Measurements from ENCODE around the gene GDE1. TPM values are rescaled to one million over a fixed set of nuclear protein-coding genes. Genes with fewer than 3 reads are reported as not detected.

Gene GDE1
- total and polyA plus RNA-seq, 2 of the 4 experiments (the other 2 are of a cell fraction) = 50.1 to 62.4 TPM

DNA sequence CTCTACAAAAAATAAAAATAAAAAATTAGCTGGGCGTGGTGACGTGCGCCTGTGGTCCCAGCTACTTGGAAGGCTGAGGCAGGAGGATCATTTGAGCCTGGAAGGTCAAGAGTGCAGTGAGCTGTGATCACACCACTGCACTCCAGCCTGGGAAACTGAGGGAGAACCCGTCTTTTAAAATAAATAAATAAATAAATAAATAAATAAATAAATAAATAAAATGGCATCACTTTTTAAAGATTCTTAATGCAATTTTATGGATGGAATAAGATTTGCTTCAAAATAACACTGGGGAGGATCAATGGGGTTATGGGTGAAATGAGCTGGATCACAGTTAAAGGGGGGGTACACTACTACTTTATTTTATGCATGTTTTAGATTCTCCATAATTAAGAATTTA lies 14.9 kb downstream of the GDE1 start:
- WGBS, 2 experiments (ENCODE audit: extremely low coverage in 2 of 2, insufficient read length in 1 of 2) = no CpG with 5 or more reads among the region's 4 CpGs
- Histone ChIP-seq H2AK9ac (replicated peaks; ENCODE audit: low read depth, low read length, poor library complexity) (no peak overlapping the region), H3K14ac (replicated peaks; ENCODE audit: low read depth, low read length) (no peak overlapping the region), H3K9me1 (ENCODE audit: insufficient read depth, low read length) (no peaks in the 10 kb centered on the region), H3K36me3 (ENCODE audit: control insufficient read depth, insufficient read depth, low read length) (peaks cover 33% of the 10 kb centered on the region), H3K4me3 (ENCODE audit: insufficient read depth, low read depth, low read length) (no peak overlapping the region), H3K4me1 (ENCODE audit: control insufficient read depth, insufficient read depth, low read length) (no peaks in the 10 kb centered on the region), H2AFZ (replicated peaks; ENCODE audit: low read length, poor library complexity) (no peak overlapping the region), H4K91ac (ENCODE audit: insufficient read depth, low read depth, low read length) (no peak overlapping the region), H2AK5ac (ENCODE audit: low read depth, low read length) (no peak overlapping the region), H3K79me1 (ENCODE audit: low read depth in 1 of 2, low read length in 2 of 2) (peaks cover 0 to 10% of the 10 kb centered on the region in 2 experiments; a peak in 2 of 4 replicates), H3K18ac (ENCODE audit: low read depth, low read length) (no peak overlapping the region), H2BK20ac (ENCODE audit: low read depth, low read length) (no peak overlapping the region), H4K8ac (ENCODE audit: low read depth in 2 of 2, low read length in 2 of 2) (no peak overlapping the region), H4K20me1 (ENCODE audit: insufficient read depth, low read length) (no peaks in the 10 kb centered on the region), H3K4me2 (ENCODE audit: low read depth, low read length) (no peak overlapping the region), H2BK120ac (ENCODE audit: low read depth, low read length) (no peak overlapping the region), H3K23ac (ENCODE audit: low read depth, low read length) (no peak overlapping the region), H2BK5ac (ENCODE audit: low read depth, low read length, poor library complexity, severe bottlenecking) (no peak overlapping the region), H3K4ac (ENCODE audit: low read depth, low read length) (no peak overlapping the region), H2BK15ac (ENCODE audit: low read depth, low read length) (no peak overlapping the region), H3K9ac (ENCODE audit: low read depth, low read length) (no peak overlapping the region), H3K27ac (ENCODE audit: insufficient read depth, low read length) (no peak overlapping the region), H3K56ac (ENCODE audit: extremely low read depth, insufficient read depth, low read length) (no peak overlapping the region), H3K27me3 (ENCODE audit: control insufficient read depth, insufficient read depth, low read length) (no peaks in the 10 kb centered on the region), H4K5ac (ENCODE audit: low read depth, low read length) (no peak overlapping the region), H3K9me3 (ENCODE audit: control insufficient read depth, insufficient read depth, low read length) (no peaks in the 10 kb centered on the region)
- dilution Hi-C loops (cut with HindIII; ENCODE audit: low sequenced_read_pairs, unreplicated experiment) = no loop called here
- CTCF ChIA-PET = no interaction called here
- intact Hi-C loops (cut with micrococcal nuclease) = no loop called here
- in situ Hi-C loops (cut with MboI; ENCODE audit: low sequenced_read_pairs) = no loop called here
- BruUV-seq (replicated peaks) = no TSS peak
- POLR2A ChIA-PET (ENCODE audit: unreplicated experiment) = no interaction called here
- no peak for DNase-seq
- no peak for TF ChIP-seq POLR2A (IDR thresholded peaks at IDR 0.05; ENCODE audit: low read depth, low read length)
- TF ChIP-seq FOS (IDR thresholded peaks at IDR 0.05; ENCODE audit: low read depth, low read length) = no peak
- TF ChIP-seq BHLHE40 (IDR thresholded peaks at IDR 0.05; ENCODE audit: low read depth, low read length) = no peak
- no peak for TF ChIP-seq RFX5 (IDR thresholded peaks at IDR 0.05; ENCODE audit: low read depth, low read length)
- TF ChIP-seq CHD1 (IDR thresholded peaks at IDR 0.05; ENCODE audit: low read depth, low read length) = no peak
- TF ChIP-seq CEBPB (IDR thresholded peaks at IDR 0.05; ENCODE audit: low read depth, low read length) = no peak
- no peak for TF ChIP-seq MAFK (IDR thresholded peaks at IDR 0.05; ENCODE audit: low read depth, low read length)
- TF ChIP-seq, protein P1, sequence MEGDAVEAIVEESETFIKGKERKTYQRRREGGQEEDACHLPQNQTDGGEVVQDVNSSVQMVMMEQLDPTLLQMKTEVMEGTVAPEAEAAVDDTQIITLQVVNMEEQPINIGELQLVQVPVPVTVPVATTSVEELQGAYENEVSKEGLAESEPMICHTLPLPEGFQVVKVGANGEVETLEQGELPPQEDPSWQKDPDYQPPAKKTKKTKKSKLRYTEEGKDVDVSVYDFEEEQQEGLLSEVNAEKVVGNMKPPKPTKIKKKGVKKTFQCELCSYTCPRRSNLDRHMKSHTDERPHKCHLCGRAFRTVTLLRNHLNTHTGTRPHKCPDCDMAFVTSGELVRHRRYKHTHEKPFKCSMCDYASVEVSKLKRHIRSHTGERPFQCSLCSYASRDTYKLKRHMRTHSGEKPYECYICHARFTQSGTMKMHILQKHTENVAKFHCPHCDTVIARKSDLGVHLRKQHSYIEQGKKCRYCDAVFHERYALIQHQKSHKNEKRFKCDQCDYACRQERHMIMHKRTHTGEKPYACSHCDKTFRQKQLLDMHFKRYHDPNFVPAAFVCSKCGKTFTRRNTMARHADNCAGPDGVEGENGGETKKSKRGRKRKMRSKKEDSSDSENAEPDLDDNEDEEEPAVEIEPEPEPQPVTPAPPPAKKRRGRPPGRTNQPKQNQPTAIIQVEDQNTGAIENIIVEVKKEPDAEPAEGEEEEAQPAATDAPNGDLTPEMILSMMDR (conservative IDR thresholded peaks at IDR 0.05; ENCODE audit: low read depth, low read length) = no peak
- no peak for TF ChIP-seq RAD21 (IDR thresholded peaks at IDR 0.05; ENCODE audit: low read length)
- TF ChIP-seq MXI1 (IDR thresholded peaks at IDR 0.05; ENCODE audit: borderline replicate concordance, low read depth, low read length) = no peak
- no peak for TF ChIP-seq MAZ (IDR thresholded peaks at IDR 0.05; ENCODE audit: borderline replicate concordance, low read depth, low read length)
- TF ChIP-seq RCOR1 (IDR thresholded peaks at IDR 0.05; ENCODE audit: insufficient replicate concordance, low read length) = no peak
- TF ChIP-seq, protein P2, sequence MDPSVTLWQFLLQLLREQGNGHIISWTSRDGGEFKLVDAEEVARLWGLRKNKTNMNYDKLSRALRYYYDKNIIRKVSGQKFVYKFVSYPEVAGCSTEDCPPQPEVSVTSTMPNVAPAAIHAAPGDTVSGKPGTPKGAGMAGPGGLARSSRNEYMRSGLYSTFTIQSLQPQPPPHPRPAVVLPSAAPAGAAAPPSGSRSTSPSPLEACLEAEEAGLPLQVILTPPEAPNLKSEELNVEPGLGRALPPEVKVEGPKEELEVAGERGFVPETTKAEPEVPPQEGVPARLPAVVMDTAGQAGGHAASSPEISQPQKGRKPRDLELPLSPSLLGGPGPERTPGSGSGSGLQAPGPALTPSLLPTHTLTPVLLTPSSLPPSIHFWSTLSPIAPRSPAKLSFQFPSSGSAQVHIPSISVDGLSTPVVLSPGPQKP (IDR thresholded peaks at IDR 0.05; ENCODE audit: borderline replicate concordance, low read depth, low read length) = no peak
- TF ChIP-seq, protein P3, sequence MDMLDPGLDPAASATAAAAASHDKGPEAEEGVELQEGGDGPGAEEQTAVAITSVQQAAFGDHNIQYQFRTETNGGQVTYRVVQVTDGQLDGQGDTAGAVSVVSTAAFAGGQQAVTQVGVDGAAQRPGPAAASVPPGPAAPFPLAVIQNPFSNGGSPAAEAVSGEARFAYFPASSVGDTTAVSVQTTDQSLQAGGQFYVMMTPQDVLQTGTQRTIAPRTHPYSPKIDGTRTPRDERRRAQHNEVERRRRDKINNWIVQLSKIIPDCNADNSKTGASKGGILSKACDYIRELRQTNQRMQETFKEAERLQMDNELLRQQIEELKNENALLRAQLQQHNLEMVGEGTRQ (IDR thresholded peaks at IDR 0.05; ENCODE audit: low read depth, low read length) = no peak
- no peak for TF ChIP-seq SMC3 (IDR thresholded peaks at IDR 0.05; ENCODE audit: low read depth, low read length)
- no peak for TF ChIP-seq NFE2L2 (IDR thresholded peaks at IDR 0.05; ENCODE audit: low read depth, low read length)
- ATAC-seq (ENCODE audit: low read depth) = no peak

All from IMR-90 (cell line).